HepG2 (cell line): ENCODE measurements around the gene CGNL1. TPM values are rescaled to one million over a fixed set of nuclear protein-coding genes. Genes with fewer than 3 reads are reported as not detected.
A peak's percentile ranks its signal among the peaks of the same experiment; 100 is the strongest.

Source experiments
- ARID3A ChIP-seq: IDR thresholded peaks from 2 replicates; pipeline ENCODE4 v1.6.1; 2012; ENCODE audit warnings: low read depth, low read length, improper control_type of control experiment
- ATF3 ChIP-seq: sonication (generic); formaldehyde crosslinking; IDR thresholded peaks from 2 replicates; pipeline ENCODE4 v1.4.0; 2020; ENCODE audit warnings: missing genetic modification reagents
- ELK4 ChIP-seq: sonication (generic); formaldehyde crosslinking; IDR thresholded peaks from 2 replicates; pipeline ENCODE4 v1.9.0; 2021; ENCODE audit warnings: missing genetic modification reagents, borderline replicate concordance
- FOXO1 ChIP-seq: sonication (generic); formaldehyde crosslinking; IDR thresholded peaks from 2 replicates; pipeline ENCODE4 v1.4.0; 2020; ENCODE audit warnings: missing genetic modification reagents
- MIXL1 ChIP-seq: IDR thresholded peaks from 2 replicates; pipeline ENCODE4 v1.6.1; 2016
- NFKB2 ChIP-seq: sonication (generic); formaldehyde crosslinking; IDR thresholded peaks from 2 replicates; pipeline ENCODE4 v1.4.0; 2020; ENCODE audit warnings: missing genetic modification reagents, borderline replicate concordance
- NFKBIZ ChIP-seq: IDR thresholded peaks from 2 replicates; pipeline ENCODE4 v1.6.1; 2018; ENCODE audit warnings: missing genetic modification reagents, missing compliant biosample characterization
- PTBP1 ChIP-seq: fragments of 200-400 bp; formaldehyde crosslinking; IDR thresholded peaks from 2 replicates; pipeline ENCODE4 v1.6.1; 2018; ENCODE audit warnings: low read length, low read depth; ENCODE audit not compliant: poor library complexity, severe bottlenecking
- ZNF430 ChIP-seq: sonication (generic); formaldehyde crosslinking; IDR thresholded peaks from 2 replicates; pipeline ENCODE4 v1.9.0; 2021; ENCODE audit warnings: mild to moderate bottlenecking, missing genetic modification reagents
- ZNF460 ChIP-seq: sonication (generic); formaldehyde crosslinking; IDR thresholded peaks from 2 replicates; pipeline ENCODE4 v1.5.1; 2020; ENCODE audit warnings: missing genetic modification reagents, mild to moderate bottlenecking, borderline replicate concordance
- ZNF572 ChIP-seq: sonication (generic); formaldehyde crosslinking; IDR thresholded peaks from 2 replicates; pipeline ENCODE4 v1.5.1; 2020; ENCODE audit warnings: mild to moderate bottlenecking, missing genetic modification reagents
- ZNF777 ChIP-seq: sonication (generic); formaldehyde crosslinking; IDR thresholded peaks from 2 replicates; pipeline ENCODE4 v1.4.0; 2020; ENCODE audit warnings: missing genetic modification reagents
- ZNF800 ChIP-seq: sonication (generic); formaldehyde crosslinking; IDR thresholded peaks from 2 replicates; pipeline ENCODE4 v1.4.0; 2020; ENCODE audit warnings: missing genetic modification reagents
- polyA plus RNA-seq, 8 experiments: library from polyadenylated mRNA; depleted of rRNA in 3 of 8; stranded (reverse) in 7 of 8; unstranded in 1 of 8; fragments of >200 nt; fragmentation: Illumina TruSeq in 4 of 8; extraction: Trizol in 4 of 8; gene quantifications; 2 replicates each; pipeline versions ENCODE4 v1.2.1 to v1.2.3, GENCODE V29; 2011 to 2016; ENCODE audit warnings: low read depth in 4 of 8, missing spikeins in 1 of 8, mixed read lengths in 1 of 8; ENCODE audit not compliant: insufficient read depth in 1 of 8
- total RNA-seq, 5 experiments: library from RNA; depleted of rRNA; stranded (reverse); fragments of >200 nt; fragmentation: Illumina TruSeq; extraction: Trizol; gene quantifications; 2 replicates each; pipeline ENCODE4 v1.2.3, GENCODE V29; 2016; ENCODE audit warnings: low read depth in 1 of 5
- TF ChIP-seq, protein P1 (sequence below): sonication (generic); formaldehyde crosslinking; IDR thresholded peaks from 2 replicates; pipeline ENCODE4 v1.4.0; 2020; ENCODE audit warnings: missing genetic modification reagents, borderline replicate concordance
- TF ChIP-seq, protein P2 (sequence below): sonication (generic); formaldehyde crosslinking; IDR thresholded peaks from 2 replicates; pipeline ENCODE4 v1.4.0; 2020; ENCODE audit warnings: missing genetic modification reagents
- TF ChIP-seq, protein P3 (sequence below): IDR thresholded peaks from 2 replicates; pipeline ENCODE4 v1.6.1; 2016; ENCODE audit warnings: low read depth

CGNL1 gene
- total and polyA plus RNA-seq, 2 of the 13 experiments (the other 11 are each of a cell fraction or from before 2014, with no cell fraction given), result 5.6 to 15.6 TPM

- no peak for TF ChIP-seq ZNF572 (CRISPR knock-in tag)
- no peak for TF ChIP-seq ELK4 (CRISPR knock-in tag)
- TF ChIP-seq ZNF430, result no peak
- TF ChIP-seq ZNF800 (CRISPR knock-in tag), result no peak
- no peak for TF ChIP-seq MIXL1 (CRISPR knock-in tag)
- peak; percentile 60 for TF ChIP-seq ATF3 (CRISPR knock-in tag)
- TF ChIP-seq NFKB2 (CRISPR knock-in tag), result peak; percentile 52; the same call in 1 of the 2 replicates
- no peak for TF ChIP-seq FOXO1 (CRISPR knock-in tag)
- no peak for TF ChIP-seq PTBP1
- no peak; the same call in none of the 2 replicates for TF ChIP-seq ZNF777 (CRISPR knock-in tag)
- TF ChIP-seq, protein P1, sequence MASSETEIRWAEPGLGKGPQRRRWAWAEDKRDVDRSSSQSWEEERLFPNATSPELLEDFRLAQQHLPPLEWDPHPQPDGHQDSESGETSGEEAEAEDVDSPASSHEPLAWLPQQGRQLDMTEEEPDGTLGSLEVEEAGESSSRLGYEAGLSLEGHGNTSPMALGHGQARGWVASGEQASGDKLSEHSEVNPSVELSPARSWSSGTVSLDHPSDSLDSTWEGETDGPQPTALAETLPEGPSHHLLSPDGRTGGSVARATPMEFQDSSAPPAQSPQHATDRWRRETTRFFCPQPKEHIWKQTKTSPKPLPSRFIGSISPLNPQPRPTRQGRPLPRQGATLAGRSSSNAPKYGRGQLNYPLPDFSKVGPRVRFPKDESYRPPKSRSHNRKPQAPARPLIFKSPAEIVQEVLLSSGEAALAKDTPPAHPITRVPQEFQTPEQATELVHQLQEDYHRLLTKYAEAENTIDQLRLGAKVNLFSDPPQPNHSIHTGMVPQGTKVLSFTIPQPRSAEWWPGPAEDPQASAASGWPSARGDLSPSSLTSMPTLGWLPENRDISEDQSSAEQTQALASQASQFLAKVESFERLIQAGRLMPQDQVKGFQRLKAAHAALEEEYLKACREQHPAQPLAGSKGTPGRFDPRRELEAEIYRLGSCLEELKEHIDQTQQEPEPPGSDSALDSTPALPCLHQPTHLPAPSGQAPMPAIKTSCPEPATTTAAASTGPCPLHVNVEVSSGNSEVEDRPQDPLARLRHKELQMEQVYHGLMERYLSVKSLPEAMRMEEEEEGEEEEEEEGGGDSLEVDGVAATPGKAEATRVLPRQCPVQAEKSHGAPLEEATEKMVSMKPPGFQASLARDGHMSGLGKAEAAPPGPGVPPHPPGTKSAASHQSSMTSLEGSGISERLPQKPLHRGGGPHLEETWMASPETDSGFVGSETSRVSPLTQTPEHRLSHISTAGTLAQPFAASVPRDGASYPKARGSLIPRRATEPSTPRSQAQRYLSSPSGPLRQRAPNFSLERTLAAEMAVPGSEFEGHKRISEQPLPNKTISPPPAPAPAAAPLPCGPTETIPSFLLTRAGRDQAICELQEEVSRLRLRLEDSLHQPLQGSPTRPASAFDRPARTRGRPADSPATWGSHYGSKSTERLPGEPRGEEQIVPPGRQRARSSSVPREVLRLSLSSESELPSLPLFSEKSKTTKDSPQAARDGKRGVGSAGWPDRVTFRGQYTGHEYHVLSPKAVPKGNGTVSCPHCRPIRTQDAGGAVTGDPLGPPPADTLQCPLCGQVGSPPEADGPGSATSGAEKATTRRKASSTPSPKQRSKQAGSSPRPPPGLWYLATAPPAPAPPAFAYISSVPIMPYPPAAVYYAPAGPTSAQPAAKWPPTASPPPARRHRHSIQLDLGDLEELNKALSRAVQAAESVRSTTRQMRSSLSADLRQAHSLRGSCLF (CRISPR knock-in tag), result no peak
- TF ChIP-seq, protein P2, sequence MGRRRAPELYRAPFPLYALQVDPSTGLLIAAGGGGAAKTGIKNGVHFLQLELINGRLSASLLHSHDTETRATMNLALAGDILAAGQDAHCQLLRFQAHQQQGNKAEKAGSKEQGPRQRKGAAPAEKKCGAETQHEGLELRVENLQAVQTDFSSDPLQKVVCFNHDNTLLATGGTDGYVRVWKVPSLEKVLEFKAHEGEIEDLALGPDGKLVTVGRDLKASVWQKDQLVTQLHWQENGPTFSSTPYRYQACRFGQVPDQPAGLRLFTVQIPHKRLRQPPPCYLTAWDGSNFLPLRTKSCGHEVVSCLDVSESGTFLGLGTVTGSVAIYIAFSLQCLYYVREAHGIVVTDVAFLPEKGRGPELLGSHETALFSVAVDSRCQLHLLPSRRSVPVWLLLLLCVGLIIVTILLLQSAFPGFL, result no peak
- TF ChIP-seq ZNF460 (CRISPR knock-in tag), result no peak
- no peak for TF ChIP-seq ARID3A
- no peak for TF ChIP-seq NFKBIZ (CRISPR knock-in tag)
- TF ChIP-seq, protein P3, sequence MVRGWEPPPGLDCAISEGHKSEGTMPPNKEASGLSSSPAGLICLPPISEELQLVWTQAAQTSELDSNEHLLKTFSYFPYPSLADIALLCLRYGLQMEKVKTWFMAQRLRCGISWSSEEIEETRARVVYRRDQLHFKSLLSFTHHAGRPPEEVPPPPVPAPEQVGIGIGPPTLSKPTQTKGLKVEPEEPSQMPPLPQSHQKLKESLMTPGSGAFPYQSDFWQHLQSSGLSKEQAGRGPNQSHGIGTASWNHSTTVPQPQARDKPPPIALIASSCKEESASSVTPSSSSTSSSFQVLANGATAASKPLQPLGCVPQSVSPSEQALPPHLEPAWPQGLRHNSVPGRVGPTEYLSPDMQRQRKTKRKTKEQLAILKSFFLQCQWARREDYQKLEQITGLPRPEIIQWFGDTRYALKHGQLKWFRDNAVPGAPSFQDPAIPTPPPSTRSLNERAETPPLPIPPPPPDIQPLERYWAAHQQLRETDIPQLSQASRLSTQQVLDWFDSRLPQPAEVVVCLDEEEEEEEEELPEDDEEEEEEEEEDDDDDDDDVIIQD, result no peak
These were observed 582 bp downstream of the CGNL1 start (continued) for GRCh38 chr15:57376696-57377477.
